SIG-M5 treated with dmso at 0.1 percent for 504 hours (cell line): ENCODE measurements around the gene EFNA3.
"Not testable (repeated sequence)": the region's sequence is repeated elsewhere in the genome, so short reads cannot be mapped to it uniquely, and the experiment has no call there.

Experiments
- DNase-seq: peaks from one replicate; lab custom pipeline; 2025; ENCODE audit not compliant: unreplicated experiment; lab: John Stamatoyannopoulos, UW

Gene EFNA3

GRCh38 chr1:155108296-155108695, 29.7 kb downstream of the EFNA3 start:
- no peak for DNase-seq

GRCh38 chr1:155110381-155110780, 31.7 kb downstream of the EFNA3 start:
- DNase-seq = no peak

- DNase-seq = no peak
These were observed 32.2 kb downstream of the EFNA3 start for GRCh38 chr1:155110826-155111225.

- DNase-seq = no peak
These were observed 34.9 kb downstream of the EFNA3 start for GRCh38 chr1:155113450-155113980.

GRCh38 chr1:155116113-155116764, 37.6 kb downstream of the EFNA3 start:
- DNase-seq = no peak

- DNase-seq = no peak
These were observed 39.0 kb downstream of the EFNA3 start for GRCh38 chr1:155117610-155118009.

- not testable (repeated sequence) for DNase-seq
These were observed 39.5 kb downstream of the EFNA3 start for GRCh38 chr1:155118090-155118489.

- DNase-seq = no peak
These were observed 41.6 kb downstream of the EFNA3 start for GRCh38 chr1:155120253-155120652.

GRCh38 chr1:155121249-155121648, 42.6 kb downstream of the EFNA3 start:
- DNase-seq = no peak

- DNase-seq = no peak
These were observed 43.7 kb downstream of the EFNA3 start for GRCh38 chr1:155122308-155122707.

- no peak for DNase-seq
These were observed 45.2 kb downstream of the EFNA3 start for GRCh38 chr1:155123801-155124200.

- DNase-seq = no peak
These were observed 46.1 kb downstream of the EFNA3 start for GRCh38 chr1:155124503-155125463.

- no peak for DNase-seq
These were observed 46.9 kb downstream of the EFNA3 start for GRCh38 chr1:155125511-155125945.

- DNase-seq = no peak
These were observed 47.4 kb downstream of the EFNA3 start for GRCh38 chr1:155125946-155126555.

- DNase-seq = no peak
These were observed 48.0 kb downstream of the EFNA3 start for GRCh38 chr1:155126556-155127104.

GRCh38 chr1:155127105-155127966, 48.7 kb downstream of the EFNA3 start, which contains the start of gene EFNA1:
Gene EFNA1 (plus strand): TSS chr1:155127876. CDS start chr1:155127978, 102 bp downstream.
- DNase-seq = peak; percentile 41

GRCh38 chr1:155127967-155128754, 49.5 kb downstream of the EFNA3 start:
- DNase-seq = no peak

- DNase-seq = no peak
These were observed 50.3 kb downstream of the EFNA3 start for GRCh38 chr1:155128755-155129473.
